ENCODE data around the gene SMAP1.

SMAP1 gene

GRCh38 chr6:70797625-70798024 is 129.9 kb downstream of the SMAP1 start:
- DNase-seq (ENCODE audit: low read depth) = no peak
- in situ Hi-C loops (cut with HindIII; ENCODE audit: low sequenced_read_pairs) = no loop called here
- TF ChIP-seq CTCF (IDR thresholded peaks at IDR 0.05; ENCODE audit: low read depth, low read length, missing control alignments) = no peak
- H3K4me3 ChIP-seq (ENCODE audit: low read depth, low read length) = no peak overlapping the region

- no peak overlapping the region for H3K4me3 ChIP-seq (ENCODE audit: low read depth, low read length)
- in situ Hi-C loops (cut with HindIII; ENCODE audit: low sequenced_read_pairs) = no loop called here
- no peak for TF ChIP-seq CTCF (IDR thresholded peaks at IDR 0.05; ENCODE audit: low read depth, low read length, missing control alignments)
- DNase-seq (ENCODE audit: low read depth) = no peak
These were observed 138.4 kb downstream of the SMAP1 start for GRCh38 chr6:70806086-70806485.

GRCh38 chr6:70811788-70812187 is 144.1 kb downstream of the SMAP1 start:
- TF ChIP-seq CTCF (IDR thresholded peaks at IDR 0.05; ENCODE audit: low read depth, low read length, missing control alignments) = no peak
- no peak for DNase-seq (ENCODE audit: low read depth)
- no peak overlapping the region for H3K4me3 ChIP-seq (ENCODE audit: low read depth, low read length)
- in situ Hi-C loops (cut with HindIII; ENCODE audit: low sequenced_read_pairs) = no loop called here

GRCh38 chr6:70813885-70814284 is 146.2 kb downstream of the SMAP1 start:
- TF ChIP-seq CTCF (IDR thresholded peaks at IDR 0.05; ENCODE audit: low read depth, low read length, missing control alignments) = no peak
- in situ Hi-C loops (cut with HindIII; ENCODE audit: low sequenced_read_pairs) = no loop called here
- no peak overlapping the region for H3K4me3 ChIP-seq (ENCODE audit: low read depth, low read length)
- no peak for DNase-seq (ENCODE audit: low read depth)

- no peak for TF ChIP-seq CTCF (IDR thresholded peaks at IDR 0.05; ENCODE audit: low read depth, low read length, missing control alignments)
- in situ Hi-C loops (cut with HindIII; ENCODE audit: low sequenced_read_pairs) = no loop called here
- no peak overlapping the region for H3K4me3 ChIP-seq (ENCODE audit: low read depth, low read length)
- DNase-seq (ENCODE audit: low read depth) = no peak
These were observed 152.0 kb downstream of the SMAP1 start for GRCh38 chr6:70819646-70820045.

- no peak for DNase-seq (ENCODE audit: low read depth)
- in situ Hi-C loops (cut with HindIII; ENCODE audit: low sequenced_read_pairs) = no loop called here
- no peak for TF ChIP-seq CTCF (IDR thresholded peaks at IDR 0.05; ENCODE audit: low read depth, low read length, missing control alignments)
- no peak overlapping the region for H3K4me3 ChIP-seq (ENCODE audit: low read depth, low read length)
These were observed 153.1 kb downstream of the SMAP1 start for GRCh38 chr6:70820778-70821177.

GRCh38 chr6:70821751-70822150 is 154.1 kb downstream of the SMAP1 start:
- in situ Hi-C loops (cut with HindIII; ENCODE audit: low sequenced_read_pairs) = no loop called here
- H3K4me3 ChIP-seq (ENCODE audit: low read depth, low read length) = no peak overlapping the region
- TF ChIP-seq CTCF (IDR thresholded peaks at IDR 0.05; ENCODE audit: low read depth, low read length, missing control alignments) = no peak
- DNase-seq (ENCODE audit: low read depth) = no peak
